Neural crest cell (in vitro differentiated cells): Measurements from ENCODE around the gene TM9SF3. TPM values are rescaled to one million over a fixed set of nuclear protein-coding genes. Genes with fewer than 3 reads are reported as not detected.
A peak's percentile ranks its signal among the peaks of the same experiment; 100 is the strongest.
"Not testable (repeated sequence)": the region's sequence is repeated elsewhere in the genome, so short reads cannot be mapped to it uniquely, and the experiment has no call there.

Source experiments
- DNase-seq: peaks from one replicate; pipeline ENCODE4 v3.0.0; 2021; ENCODE audit warnings: low read depth, mixed read lengths, low spot score
- H3K27ac Mint-ChIP-seq: one replicate; pipeline ENCODE4 v1.8.0; 2021; ENCODE audit warnings: mild to moderate bottlenecking, mixed read lengths; ENCODE audit not compliant: unreplicated experiment
- H3K27me3 Mint-ChIP-seq: 2 replicates; pipeline ENCODE4 v1.8.0; 2021; ENCODE audit warnings: low read depth, mild to moderate bottlenecking, mixed read lengths
- H3K36me3 Mint-ChIP-seq: 2 replicates; pipeline ENCODE4 v1.8.0; 2021; ENCODE audit warnings: low read depth, mild to moderate bottlenecking, mixed read lengths
- H3K4me1 Mint-ChIP-seq: 2 replicates; pipeline ENCODE4 v1.8.0; 2021; ENCODE audit warnings: mixed read lengths
- H3K4me3 Mint-ChIP-seq: one replicate; pipeline ENCODE4 v1.8.0; 2021; ENCODE audit warnings: mild to moderate bottlenecking, mixed read lengths
- H3K9me3 Mint-ChIP-seq: 2 replicates; pipeline ENCODE4 v1.8.0; 2021; ENCODE audit warnings: mixed read lengths
- total RNA-seq: library from RNA; stranded (reverse); gene quantifications from 2 replicates; pipeline ENCODE4 v1.2.1, GENCODE V29; 2021
- TF ChIP-seq, protein P1 (sequence below): fragments of 200-600 bp; sonication (generic); conservative IDR thresholded peaks from 2 replicates; pipeline ENCODE4 v1.5.0; 2021; ENCODE audit warnings: antibody characterized with exemption, mild to moderate bottlenecking

The TM9SF3 gene
- total RNA-seq, 1 donor from 2014 or later: 110 TPM

DNA sequence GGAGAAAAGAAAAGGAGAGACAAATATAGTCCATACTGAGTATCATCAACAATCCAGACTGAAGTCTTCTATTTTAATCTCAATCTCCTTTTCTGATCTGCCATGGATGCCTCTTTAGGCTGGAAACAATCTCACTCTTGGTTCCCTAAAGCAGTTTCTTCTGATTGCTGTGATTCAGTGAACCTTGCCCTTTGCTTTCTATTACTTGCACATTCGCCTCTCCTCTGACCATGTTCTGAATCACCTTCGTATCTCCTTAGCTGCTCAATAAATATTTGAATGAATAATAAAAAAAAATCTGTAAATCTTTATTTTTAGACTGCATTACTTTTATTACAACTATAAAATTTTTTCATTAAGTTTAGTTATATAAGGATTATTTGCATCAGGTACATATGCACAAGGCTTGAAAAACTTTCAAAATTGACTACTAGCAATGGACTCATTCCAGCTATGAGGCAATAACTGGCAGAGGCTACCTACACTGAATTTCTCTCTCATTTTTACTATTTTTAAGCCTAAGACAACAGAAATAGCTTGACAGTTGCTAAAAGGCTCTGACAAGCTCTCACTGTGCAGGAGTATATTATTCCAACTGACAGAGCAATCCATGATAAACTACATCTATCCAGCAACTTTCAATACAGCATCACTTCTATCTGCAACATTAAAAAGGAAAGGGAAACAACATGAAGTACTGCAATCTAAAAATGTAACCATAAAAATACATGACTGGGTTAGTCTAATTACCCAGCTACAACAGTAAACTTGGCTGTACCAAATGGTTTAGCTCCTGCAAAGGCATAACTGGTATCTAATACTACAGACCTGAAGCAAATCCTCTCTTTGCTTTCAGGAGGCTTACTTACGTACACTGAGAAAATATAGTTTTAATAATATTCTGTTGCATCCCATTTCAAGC is 25.6 kb downstream of the TM9SF3 start:
- TF ChIP-seq, protein P1, sequence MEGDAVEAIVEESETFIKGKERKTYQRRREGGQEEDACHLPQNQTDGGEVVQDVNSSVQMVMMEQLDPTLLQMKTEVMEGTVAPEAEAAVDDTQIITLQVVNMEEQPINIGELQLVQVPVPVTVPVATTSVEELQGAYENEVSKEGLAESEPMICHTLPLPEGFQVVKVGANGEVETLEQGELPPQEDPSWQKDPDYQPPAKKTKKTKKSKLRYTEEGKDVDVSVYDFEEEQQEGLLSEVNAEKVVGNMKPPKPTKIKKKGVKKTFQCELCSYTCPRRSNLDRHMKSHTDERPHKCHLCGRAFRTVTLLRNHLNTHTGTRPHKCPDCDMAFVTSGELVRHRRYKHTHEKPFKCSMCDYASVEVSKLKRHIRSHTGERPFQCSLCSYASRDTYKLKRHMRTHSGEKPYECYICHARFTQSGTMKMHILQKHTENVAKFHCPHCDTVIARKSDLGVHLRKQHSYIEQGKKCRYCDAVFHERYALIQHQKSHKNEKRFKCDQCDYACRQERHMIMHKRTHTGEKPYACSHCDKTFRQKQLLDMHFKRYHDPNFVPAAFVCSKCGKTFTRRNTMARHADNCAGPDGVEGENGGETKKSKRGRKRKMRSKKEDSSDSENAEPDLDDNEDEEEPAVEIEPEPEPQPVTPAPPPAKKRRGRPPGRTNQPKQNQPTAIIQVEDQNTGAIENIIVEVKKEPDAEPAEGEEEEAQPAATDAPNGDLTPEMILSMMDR: no peak

DNA sequence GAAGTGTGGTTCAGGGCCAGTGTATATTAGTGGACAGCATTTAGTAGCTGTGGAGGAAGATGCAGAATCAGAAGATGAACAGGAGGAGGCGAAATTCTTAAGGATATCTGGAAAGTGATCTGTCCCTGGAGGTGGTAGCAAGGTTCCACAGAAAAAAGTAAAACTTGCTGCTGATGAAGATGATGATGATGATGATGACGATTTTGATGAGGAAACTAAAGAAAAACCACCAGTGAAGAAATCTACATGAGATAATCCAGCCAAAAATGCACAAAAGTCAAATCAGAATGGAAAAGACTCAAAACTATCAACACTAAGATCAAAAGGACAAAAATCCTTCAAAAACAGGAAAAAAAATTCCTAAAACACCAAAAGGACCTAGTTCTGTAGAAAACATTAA is 26.3 kb downstream of the TM9SF3 start:
- TF ChIP-seq, protein P1: no peak
- Mint-ChIP-seq H3K4me3 (no peak overlapping the region), H3K9me3 (no peaks in the 10 kb centered on the region), H3K27me3 (no peaks in the 10 kb centered on the region), H3K27ac (no peak overlapping the region), H3K36me3 (peaks cover 7% of the 10 kb centered on the region), H3K4me1 (no peaks in the 10 kb centered on the region)
- DNase-seq: no peak

More for the DNA sequence above, 25.6 kb downstream of the TM9SF3 start:
- peaks cover 7% of the 10 kb centered on the region for H3K36me3 Mint-ChIP-seq
- H3K27me3 Mint-ChIP-seq: no peaks in the 10 kb centered on the region
- H3K27ac Mint-ChIP-seq: no peak overlapping the region
- H3K4me3 Mint-ChIP-seq: no peak overlapping the region
- no peaks in the 10 kb centered on the region for H3K9me3 Mint-ChIP-seq
- no peak for DNase-seq
- H3K4me1 Mint-ChIP-seq: no peaks in the 10 kb centered on the region

DNA sequence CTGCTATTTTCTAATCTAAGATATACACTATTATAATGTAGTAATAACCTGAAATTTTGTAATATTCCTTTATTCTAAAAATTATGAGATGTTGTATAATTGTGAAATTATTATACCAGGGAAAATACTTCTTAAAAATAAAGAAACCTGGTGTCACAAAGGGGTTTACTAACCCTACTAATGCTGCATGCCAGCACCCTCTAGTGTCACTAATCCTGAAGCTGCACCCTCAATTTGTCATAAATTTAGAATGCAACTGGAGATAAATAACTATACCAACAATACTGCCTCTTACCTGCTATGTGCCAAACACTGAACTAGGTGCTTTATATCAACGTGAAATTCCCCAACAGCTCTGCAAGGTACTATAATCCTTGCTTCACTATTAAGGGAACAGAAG is 30.8 kb downstream of the TM9SF3 start:
- Mint-ChIP-seq H3K27ac (no peak overlapping the region), H3K4me1 (no peaks in the 10 kb centered on the region), H3K9me3 (no peaks in the 10 kb centered on the region), H3K27me3 (no peaks in the 10 kb centered on the region), H3K4me3 (no peak overlapping the region), H3K36me3 (peaks cover 3% of the 10 kb centered on the region)
- TF ChIP-seq, protein P1: peak; percentile 64
- DNase-seq: no peak

DNA sequence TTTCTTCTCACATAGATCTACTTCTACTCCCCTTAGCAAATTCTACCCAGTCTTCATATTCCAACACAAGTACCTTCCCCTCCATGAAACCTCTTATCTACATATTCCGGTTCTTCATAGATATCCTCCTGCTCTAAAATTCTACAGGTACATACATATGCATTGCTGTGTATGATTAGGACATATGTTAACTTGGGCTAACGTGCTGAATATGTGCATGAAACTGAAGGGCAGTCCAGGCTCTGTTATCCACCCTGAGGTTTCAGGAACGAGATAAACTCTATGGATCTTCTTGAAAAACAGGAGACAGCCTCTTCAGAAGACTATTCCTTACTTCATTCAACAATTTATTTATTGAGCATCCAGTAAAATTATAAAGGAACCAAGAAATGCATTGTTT is 31.5 kb downstream of the TM9SF3 start:
- H3K27ac Mint-ChIP-seq: no peak overlapping the region
- H3K4me3 Mint-ChIP-seq: no peak overlapping the region
- no peak for DNase-seq
- H3K9me3 Mint-ChIP-seq: no peaks in the 10 kb centered on the region
- no peaks in the 10 kb centered on the region for H3K27me3 Mint-ChIP-seq
- H3K36me3 Mint-ChIP-seq: no peaks in the 10 kb centered on the region
- no peaks in the 10 kb centered on the region for H3K4me1 Mint-ChIP-seq
- TF ChIP-seq, protein P1: no peak

DNA sequence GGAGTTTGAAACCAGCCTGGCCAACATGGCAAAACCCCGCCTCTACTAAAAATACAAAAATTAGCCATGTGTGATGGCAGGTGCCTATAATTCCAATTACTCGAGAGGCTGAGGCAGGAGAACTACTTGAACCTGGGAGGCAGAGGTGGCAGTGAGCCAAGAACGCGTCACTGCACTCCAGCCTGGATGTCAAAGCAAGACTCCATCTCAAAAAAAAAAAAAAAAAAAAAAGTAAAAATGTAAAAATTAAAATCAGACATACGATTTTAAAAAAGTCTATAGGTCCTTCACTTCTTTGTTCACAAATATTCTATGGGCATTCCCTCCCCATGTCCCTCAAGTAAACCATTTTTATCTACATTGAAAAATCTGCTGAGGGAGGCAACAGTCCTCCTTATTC is 38.2 kb downstream of the TM9SF3 start:
- TF ChIP-seq, protein P1: no peak
- H3K4me3 Mint-ChIP-seq: no peak overlapping the region
- no peaks in the 10 kb centered on the region for H3K27me3 Mint-ChIP-seq
- H3K36me3 Mint-ChIP-seq: peaks cover 14% of the 10 kb centered on the region
- DNase-seq: no peak
- H3K4me1 Mint-ChIP-seq: no peaks in the 10 kb centered on the region
- H3K27ac Mint-ChIP-seq: no peak overlapping the region
- no peaks in the 10 kb centered on the region for H3K9me3 Mint-ChIP-seq

DNA sequence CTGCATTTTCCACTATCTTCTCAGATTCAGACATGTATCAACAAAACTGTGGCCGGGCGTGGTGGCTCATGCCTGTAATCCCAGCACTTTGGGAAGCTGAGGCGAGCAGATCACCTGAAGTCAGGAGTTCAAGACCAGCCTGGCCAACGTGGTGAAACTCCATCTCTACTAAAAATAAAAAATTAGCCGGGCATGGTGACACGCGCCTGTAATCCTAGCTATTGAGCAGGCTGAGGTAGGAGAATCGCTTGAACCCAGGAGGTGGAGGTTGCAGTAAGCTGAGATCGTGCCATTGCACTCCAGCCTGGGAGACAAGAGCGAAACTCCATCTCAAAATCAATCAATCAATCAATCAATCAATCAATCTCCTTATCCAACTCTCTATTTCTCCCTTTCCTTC is 41.3 kb downstream of the TM9SF3 start:
- not testable (repeated sequence) for H3K27me3 Mint-ChIP-seq, DNase-seq, H3K4me1 Mint-ChIP-seq, H3K27ac Mint-ChIP-seq, H3K9me3 Mint-ChIP-seq, H3K4me3 Mint-ChIP-seq
- peaks cover 22% of the 10 kb centered on the region for H3K36me3 Mint-ChIP-seq
